HepG2 (cell line): ENCODE measurements around the gene COL27A1. TPM values are rescaled to one million over a fixed set of nuclear protein-coding genes. Genes with fewer than 3 reads are reported as not detected.

Experiments used
- ATAC-seq: fragments of 200-7000 bp; cut with Tn5 transposase; 3 replicates; pipeline ENCODE4 v1.9.1; 2020; ENCODE audit warnings: mild to moderate bottlenecking, moderate library complexity
- BruUV-seq: library from RNA; stranded (reverse); fragments of 400-500 nt; replicated peaks from 2 replicates; lab custom pipeline; 2021; lab: Mats Ljungman, UMichigan
- CTCF ChIA-PET: fragments of 300-600 bp; formaldehyde crosslinking; extraction: SDS; loops from one replicate; lab custom pipeline; 2021; ENCODE audit warnings: low total read pairs, inconsistent platforms, low intra/inter-chr PET ratio; lab: Yijun Ruan, JAX
- POLR2A ChIA-PET: fragments of 350-600 bp; sonication (Branson Sonifier 250); formaldehyde crosslinking; loops from one replicate; lab custom pipeline; 2020; ENCODE audit warnings: antibody characterized with exemption, inconsistent platforms; lab: Yijun Ruan, JAX
- DNase-seq: peaks from one replicate; pipeline ENCODE4 v3.0.0-alpha.2; 2015; ENCODE audit warnings: low spot score
- FAIRE-seq: peaks from 3 replicates; lab custom pipeline; 2011; peaks lifted over from hg19 to GRCh38; lab: Jason Lieb, UNC
- H2AFZ ChIP-seq: one replicate; pipeline ENCODE4 v1.6.1; 2011; ENCODE audit warnings: low read length, inconsistent platforms
- H3K27ac ChIP-seq: fragments of 300-600 bp; 3 replicates; pipeline ENCODE4 v1.8.0; 2011; ENCODE audit warnings: mixed run types, mild to moderate bottlenecking, mixed read lengths, low read length, inconsistent platforms; ENCODE audit not compliant: insufficient read depth; ENCODE audit errors: extremely low read length
- H3K27me3 ChIP-seq, 2 experiments: fragments of 200-600 bp in 1 of 2; 2 replicates in 1 of 2; 3 replicates in 1 of 2; pipeline versions ENCODE4 v1.6.0 to v1.8.0; 2011; ENCODE audit warnings: low read length in 2 of 2, mild to moderate bottlenecking in 2 of 2, moderate library complexity in 2 of 2, inconsistent platforms in 1 of 2; ENCODE audit not compliant: insufficient read depth in 2 of 2, control insufficient read depth in 1 of 2
- H3K36me3 ChIP-seq, 2 experiments: fragments of 200-600 bp in 1 of 2; replicated peaks in 1 of 2; 2 replicates in 1 of 2; 3 replicates in 1 of 2; pipeline versions ENCODE4 v1.5.1 to v1.8.0; 2011; ENCODE audit warnings: low read length in 2 of 2, inconsistent platforms in 1 of 2; ENCODE audit not compliant: insufficient read depth in 2 of 2, control insufficient read depth in 1 of 2
- H3K4me1 ChIP-seq: 2 replicates; pipeline ENCODE4 v1.5.1; 2012; ENCODE audit warnings: low read length, inconsistent platforms; ENCODE audit not compliant: insufficient read depth
- H3K4me2 ChIP-seq: 2 replicates; pipeline ENCODE4 v1.6.0; 2011; ENCODE audit warnings: low read depth, low read length, inconsistent platforms
- H3K4me3 ChIP-seq, 3 experiments: fragments of 200-600 bp in 1 of 3; sonication (generic), shearing (Covaris generic) in 1 of 3; replicated peaks in 1 of 3; 2 replicates each; pipeline ENCODE4 v1.5.1; 2011 to 2016; ENCODE audit warnings: low read length in 3 of 3, inconsistent platforms in 2 of 3, low read depth in 2 of 3, mild to moderate bottlenecking in 2 of 3, control low read depth in 1 of 3, mixed read lengths in 1 of 3; ENCODE audit not compliant: insufficient read depth in 1 of 3
- H3K79me2 ChIP-seq: one replicate; pipeline ENCODE4 v1.6.1; 2011; ENCODE audit warnings: low read length, inconsistent platforms; ENCODE audit not compliant: insufficient read depth
- H3K9ac ChIP-seq: 2 replicates; pipeline ENCODE4 v1.6.0; 2011; ENCODE audit warnings: mild to moderate bottlenecking, low read depth, low read length, inconsistent platforms; ENCODE audit not compliant: insufficient read depth
- H3K9me3 ChIP-seq: 2 replicates; pipeline ENCODE4 v1.5.1; 2012; ENCODE audit warnings: mild to moderate bottlenecking, low read length
- H4K20me1 ChIP-seq: 2 replicates; pipeline ENCODE4 v1.6.0; 2011; ENCODE audit warnings: inconsistent platforms, mild to moderate bottlenecking, low read length, moderate library complexity; ENCODE audit not compliant: insufficient read depth
- BHLHE40 ChIP-seq: IDR thresholded peaks from 2 replicates; pipeline ENCODE4 v1.6.1; 2011; ENCODE audit warnings: low read length, improper control_type of control experiment
- CCDC6 ChIP-seq: sonication (generic); formaldehyde crosslinking; IDR thresholded peaks from 2 replicates; pipeline ENCODE4 v1.8.1; 2022; ENCODE audit warnings: mild to moderate bottlenecking, missing genetic modification reagents, moderate library complexity
- HMGA1 ChIP-seq: sonication (generic); formaldehyde crosslinking; conservative IDR thresholded peaks from 2 replicates; pipeline ENCODE4 v1.4.0; 2020; ENCODE audit warnings: missing genetic modification reagents
- HNRNPUL1 ChIP-seq: fragments of 200-400 bp; formaldehyde crosslinking; IDR thresholded peaks from 2 replicates; pipeline ENCODE4 v1.6.1; 2017; ENCODE audit warnings: low read depth, mild to moderate bottlenecking, low read length, moderate library complexity
- KAT7 ChIP-seq: IDR thresholded peaks from 2 replicates; pipeline ENCODE4 v1.6.1; 2018; ENCODE audit warnings: borderline replicate concordance, missing compliant biosample characterization
- KLF11 ChIP-seq: IDR thresholded peaks from 2 replicates; pipeline ENCODE4 v1.6.1; 2016; ENCODE audit warnings: missing compliant biosample characterization
- MEF2D ChIP-seq: sonication (generic); formaldehyde crosslinking; IDR thresholded peaks from 2 replicates; pipeline ENCODE4 v1.5.1; 2020; ENCODE audit warnings: mild to moderate bottlenecking, missing genetic modification reagents
- NFIB ChIP-seq: sonication (generic); formaldehyde crosslinking; IDR thresholded peaks from 2 replicates; pipeline ENCODE4 v1.9.0; 2021; ENCODE audit warnings: missing genetic modification reagents, mild to moderate bottlenecking, borderline replicate concordance
- NFRKB ChIP-seq: fragments of 450-650 bp; IDR thresholded peaks from 2 replicates; pipeline ENCODE4 v1.6.1; 2017
- NONO ChIP-seq, 2 experiments: fragments of 450-650 bp in 1 of 2; sonication (generic) in 1 of 2; formaldehyde crosslinking in 1 of 2; IDR thresholded peaks in 1 of 2; conservative IDR thresholded peaks in 1 of 2; 2 replicates each; pipeline versions ENCODE4 v1.6.1 to v1.8.0; 2017 to 2022; ENCODE audit warnings: mild to moderate bottlenecking in 1 of 2, missing genetic modification reagents in 1 of 2, moderate library complexity in 1 of 2
- SP2 ChIP-seq: sonication (generic); formaldehyde crosslinking; IDR thresholded peaks from 2 replicates; pipeline ENCODE4 v1.5.1; 2020; ENCODE audit warnings: mild to moderate bottlenecking, missing genetic modification reagents
- ZNF703 ChIP-seq: sonication (generic); formaldehyde crosslinking; IDR thresholded peaks from 2 replicates; pipeline ENCODE4 v1.5.1; 2020; ENCODE audit warnings: missing genetic modification reagents, mild to moderate bottlenecking, moderate library complexity, borderline replicate concordance
- ZNF709 ChIP-seq: sonication (generic); formaldehyde crosslinking; IDR thresholded peaks from 2 replicates; pipeline ENCODE4 v1.5.0; 2020; ENCODE audit warnings: mild to moderate bottlenecking, missing genetic modification reagents
- ZNF766 ChIP-seq: sonication (generic); formaldehyde crosslinking; IDR thresholded peaks from 2 replicates; pipeline ENCODE4 v1.5.0; 2020; ENCODE audit warnings: missing genetic modification reagents, borderline replicate concordance
- WGBS: methylation state at CpG from one replicate; pipeline ENCODE4 v1.1.6; 2017; ENCODE audit warnings: low lambda C conversion rate; 5-methylcytosine and 5-hydroxymethylcytosine counted together
- in situ Hi-C: cut with HindIII; loops from 2 replicates; pipeline ENCODE4 v1.10.0; 2017; ENCODE audit warnings: low pct_unique_long_range_greater_than_20kb; ENCODE audit not compliant: extremely low pct_ligation_motif_present
- intact Hi-C: fragments of 100-400 bp; cut with micrococcal nuclease; formaldehyde crosslinking; loops from one replicate; pipeline ENCODE4 v1.10.0; 2022; ENCODE audit not compliant: unreplicated experiment
- polyA plus RNA-seq, 8 experiments: library from polyadenylated mRNA; depleted of rRNA in 3 of 8; stranded (reverse) in 7 of 8; unstranded in 1 of 8; fragments of >200 nt; fragmentation: Illumina TruSeq in 4 of 8; extraction: Trizol in 4 of 8; gene quantifications; 2 replicates each; pipeline versions ENCODE4 v1.2.1 to v1.2.3, GENCODE V29; 2011 to 2016; ENCODE audit warnings: low read depth in 4 of 8, missing spikeins in 1 of 8, mixed read lengths in 1 of 8; ENCODE audit not compliant: insufficient read depth in 1 of 8
- total RNA-seq, 5 experiments: library from RNA; depleted of rRNA; stranded (reverse); fragments of >200 nt; fragmentation: Illumina TruSeq; extraction: Trizol; gene quantifications; 2 replicates each; pipeline ENCODE4 v1.2.3, GENCODE V29; 2016; ENCODE audit warnings: low read depth in 1 of 5
- TF ChIP-seq, protein P1 (sequence below): sonication (generic); formaldehyde crosslinking; IDR thresholded peaks from 2 replicates; pipeline ENCODE4 v1.5.1; 2020; ENCODE audit warnings: missing genetic modification reagents, mild to moderate bottlenecking, borderline replicate concordance

COL27A1 gene
- total and polyA plus RNA-seq, 2 of the 13 experiments (the other 11 are each of a cell fraction or from before 2014, with no cell fraction given), result 71.3 to 89.1 TPM

DNA sequence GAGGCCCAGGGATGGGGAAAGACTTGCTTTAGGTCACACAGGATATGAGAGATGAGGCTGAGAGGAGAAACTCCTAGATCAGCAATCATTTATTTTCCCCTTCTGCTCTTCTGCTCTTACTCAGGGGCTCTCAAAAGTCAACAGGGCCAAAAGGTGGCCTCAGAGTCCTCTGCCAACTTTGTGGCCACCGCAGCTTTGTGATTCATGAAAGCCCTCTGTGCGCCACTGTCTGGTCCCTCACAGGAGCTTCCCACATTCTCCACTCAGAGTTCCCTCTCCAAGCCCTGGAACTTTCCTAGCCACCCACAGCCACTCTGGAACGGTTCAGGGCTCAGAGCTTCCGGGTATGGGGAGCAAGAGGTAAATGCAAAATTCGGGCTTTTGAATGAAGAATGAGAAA, 82.4 kb downstream of the COL27A1 start:
- no TSS peak for BruUV-seq
- FAIRE-seq (no peak), DNase-seq (no peak), ATAC-seq (no peak)
- WGBS, result 97% methylated on average over 5 of the region's 5 CpGs
- POLR2A ChIA-PET, result no interaction called here
- H3K79me2 ChIP-seq, result no peaks in the 10 kb centered on the region
- H4K20me1 ChIP-seq, result no peaks in the 10 kb centered on the region
- no peaks in the 10 kb centered on the region for H3K4me1 ChIP-seq
- H3K9me3 ChIP-seq, result no peaks in the 10 kb centered on the region
- TF ChIP-seq BHLHE40 (no peak), HNRNPUL1 (no peak), KLF11 (CRISPR knock-in tag) (no peak), ZNF703 (no peak), ZNF709 (CRISPR knock-in tag) (no peak), KAT7 (no peak), HMGA1 (no peak), CCDC6 (no peak), ZNF766 (no peak), NONO (IDR thresholded peaks at IDR 0.05) (no peak), NONO (CRISPR knock-in tag; conservative IDR thresholded peaks at IDR 0.05) (no peak), MEF2D (CRISPR knock-in tag) (no peak), NFRKB (no peak), NFIB (CRISPR knock-in tag) (no peak), SP2 (CRISPR knock-in tag) (no peak)
- TF ChIP-seq, protein P1, sequence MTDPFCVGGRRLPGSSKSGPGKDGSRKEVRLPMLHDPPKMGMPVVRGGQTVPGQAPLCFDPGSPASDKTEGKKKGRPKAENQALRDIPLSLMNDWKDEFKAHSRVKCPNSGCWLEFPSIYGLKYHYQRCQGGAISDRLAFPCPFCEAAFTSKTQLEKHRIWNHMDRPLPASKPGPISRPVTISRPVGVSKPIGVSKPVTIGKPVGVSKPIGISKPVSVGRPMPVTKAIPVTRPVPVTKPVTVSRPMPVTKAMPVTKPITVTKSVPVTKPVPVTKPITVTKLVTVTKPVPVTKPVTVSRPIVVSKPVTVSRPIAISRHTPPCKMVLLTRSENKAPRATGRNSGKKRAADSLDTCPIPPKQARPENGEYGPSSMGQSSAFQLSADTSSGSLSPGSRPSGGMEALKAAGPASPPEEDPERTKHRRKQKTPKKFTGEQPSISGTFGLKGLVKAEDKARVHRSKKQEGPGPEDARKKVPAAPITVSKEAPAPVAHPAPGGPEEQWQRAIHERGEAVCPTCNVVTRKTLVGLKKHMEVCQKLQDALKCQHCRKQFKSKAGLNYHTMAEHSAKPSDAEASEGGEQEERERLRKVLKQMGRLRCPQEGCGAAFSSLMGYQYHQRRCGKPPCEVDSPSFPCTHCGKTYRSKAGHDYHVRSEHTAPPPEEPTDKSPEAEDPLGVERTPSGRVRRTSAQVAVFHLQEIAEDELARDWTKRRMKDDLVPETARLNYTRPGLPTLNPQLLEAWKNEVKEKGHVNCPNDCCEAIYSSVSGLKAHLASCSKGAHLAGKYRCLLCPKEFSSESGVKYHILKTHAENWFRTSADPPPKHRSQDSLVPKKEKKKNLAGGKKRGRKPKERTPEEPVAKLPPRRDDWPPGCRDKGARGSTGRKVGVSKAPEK (CRISPR knock-in tag), result no peak
- H3K9ac ChIP-seq, result no peak overlapping the region
- H3K36me3 ChIP-seq, result peaks cover 41 to 76% of the 10 kb centered on the region in 2 experiments
- no peak overlapping the region for H2AFZ ChIP-seq
- no peak overlapping the region for H3K27ac ChIP-seq
- H3K4me2 ChIP-seq, result no peak overlapping the region
- H3K4me3 ChIP-seq, result no peak overlapping the region
- CTCF ChIA-PET, result no interaction called here
- no peaks in the 10 kb centered on the region for H3K27me3 ChIP-seq
- intact Hi-C loops, result loop anchor here (5.0 kb wide), 1 partner anchor 130 kb away; no protein-coding TSS in a partner anchor
- in situ Hi-C loops, result no loop called here
